Fibroblast of villous mesenchyme (primary cell): Measurements from ENCODE around the gene TTC28. TPM values are rescaled to one million over a fixed set of nuclear protein-coding genes. Genes with fewer than 3 reads are reported as not detected.
"Not testable (repeated sequence)": the region's sequence is repeated elsewhere in the genome, so short reads cannot be mapped to it uniquely, and the experiment has no call there.

Source experiments
- DNase-seq: peaks from one replicate; pipeline ENCODE4 v3.0.0-alpha.2; 2010; ENCODE audit warnings: low read depth
- H3K4me3 ChIP-seq: 2 replicates; pipeline ENCODE4 v1.5.1; 2011; ENCODE audit warnings: low read depth, mild to moderate bottlenecking, low read length
- total RNA-seq: library from RNA; depleted of rRNA; stranded (reverse); fragments of >200 nt; gene quantifications from 2 replicates; pipeline ENCODE4 v1.2.3, GENCODE V29; 2012
- TF ChIP-seq, protein P1 (sequence below): IDR thresholded peaks from 2 replicates; pipeline ENCODE4 v1.5.1; 2012; ENCODE audit warnings: low read depth, mild to moderate bottlenecking, low read length; ENCODE audit not compliant: insufficient read depth

The TTC28 gene
- total RNA-seq, 1 donor: 23.3 TPM

GRCh38 chr22:28366856-28367255 is 312.8 kb downstream of the TTC28 start:
- H3K4me3 ChIP-seq: no peak overlapping the region

GRCh38 chr22:28365371-28365770 is 314.3 kb downstream of the TTC28 start:
- no peak overlapping the region for H3K4me3 ChIP-seq
- DNase-seq: no peak
- TF ChIP-seq, protein P1, sequence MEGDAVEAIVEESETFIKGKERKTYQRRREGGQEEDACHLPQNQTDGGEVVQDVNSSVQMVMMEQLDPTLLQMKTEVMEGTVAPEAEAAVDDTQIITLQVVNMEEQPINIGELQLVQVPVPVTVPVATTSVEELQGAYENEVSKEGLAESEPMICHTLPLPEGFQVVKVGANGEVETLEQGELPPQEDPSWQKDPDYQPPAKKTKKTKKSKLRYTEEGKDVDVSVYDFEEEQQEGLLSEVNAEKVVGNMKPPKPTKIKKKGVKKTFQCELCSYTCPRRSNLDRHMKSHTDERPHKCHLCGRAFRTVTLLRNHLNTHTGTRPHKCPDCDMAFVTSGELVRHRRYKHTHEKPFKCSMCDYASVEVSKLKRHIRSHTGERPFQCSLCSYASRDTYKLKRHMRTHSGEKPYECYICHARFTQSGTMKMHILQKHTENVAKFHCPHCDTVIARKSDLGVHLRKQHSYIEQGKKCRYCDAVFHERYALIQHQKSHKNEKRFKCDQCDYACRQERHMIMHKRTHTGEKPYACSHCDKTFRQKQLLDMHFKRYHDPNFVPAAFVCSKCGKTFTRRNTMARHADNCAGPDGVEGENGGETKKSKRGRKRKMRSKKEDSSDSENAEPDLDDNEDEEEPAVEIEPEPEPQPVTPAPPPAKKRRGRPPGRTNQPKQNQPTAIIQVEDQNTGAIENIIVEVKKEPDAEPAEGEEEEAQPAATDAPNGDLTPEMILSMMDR: no peak

More at GRCh38 chr22:28366856-28367255, 312.8 kb downstream of the TTC28 start:
- DNase-seq: no peak
- TF ChIP-seq, protein P1: no peak

- not testable (repeated sequence) for DNase-seq
These were observed 315.5 kb downstream of the TTC28 start for GRCh38 chr22:28364105-28364504.

GRCh38 chr22:28360939-28361338 is 318.7 kb downstream of the TTC28 start:
- no peak overlapping the region for H3K4me3 ChIP-seq
- DNase-seq: no peak
- TF ChIP-seq, protein P1: no peak

More at GRCh38 chr22:28364105-28364504, 315.5 kb downstream of the TTC28 start:
- not testable (repeated sequence) for H3K4me3 ChIP-seq

GRCh38 chr22:28358312-28358711 is 321.3 kb downstream of the TTC28 start:
- TF ChIP-seq, protein P1: no peak
- no peak overlapping the region for H3K4me3 ChIP-seq
- DNase-seq: no peak

DNA sequence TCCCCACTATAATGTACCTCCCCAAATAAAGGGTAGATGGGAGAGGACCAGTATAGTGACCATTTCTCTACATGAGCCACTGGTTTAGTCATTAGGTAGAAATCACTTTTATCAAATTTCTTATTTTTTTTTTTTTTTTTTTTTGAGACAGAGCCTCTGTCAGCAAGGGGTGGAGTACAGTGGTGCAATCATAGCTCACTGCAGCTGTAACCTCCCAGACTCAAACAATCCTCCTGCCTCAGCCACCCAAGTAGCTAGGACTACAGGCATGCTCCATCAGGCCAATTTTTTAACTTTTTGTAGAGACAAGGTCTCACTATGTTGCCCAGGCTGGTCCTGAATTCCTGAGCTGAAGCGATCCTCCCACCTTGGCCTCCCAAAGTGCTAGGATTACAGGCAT is 322.4 kb downstream of the TTC28 start:
- DNase-seq: no peak
- TF ChIP-seq, protein P1: no peak

DNA sequence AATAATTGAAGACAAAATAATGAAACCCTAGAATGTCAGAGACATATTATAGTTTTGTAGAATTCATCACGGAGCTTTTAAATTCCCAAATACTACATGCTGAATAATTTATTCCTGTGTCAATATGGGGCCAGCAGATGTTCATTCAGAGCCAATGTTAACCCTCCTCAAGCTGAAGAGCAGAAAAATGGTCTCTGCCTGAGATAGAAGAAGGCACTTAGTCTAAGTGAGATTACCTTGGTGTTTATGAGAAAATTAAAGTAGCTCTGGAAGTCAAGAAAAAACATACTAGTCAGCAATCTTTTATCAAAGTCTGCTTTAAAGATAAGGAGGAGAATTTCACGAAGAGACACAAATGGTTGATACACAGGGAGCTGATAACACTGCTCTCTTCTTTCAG is 328.2 kb downstream of the TTC28 start:
- no peak for DNase-seq
- TF ChIP-seq, protein P1: no peak
- H3K4me3 ChIP-seq: no peak overlapping the region

More for the DNA sequence above, 322.4 kb downstream of the TTC28 start:
- H3K4me3 ChIP-seq: no peak overlapping the region
